SIG-M5 treated with dmso at 0.1 percent for 504 hours (cell line): Measurements from ENCODE around the gene PTPRD.
"Not testable (repeated sequence)": the region's sequence is repeated elsewhere in the genome, so short reads cannot be mapped to it uniquely, and the experiment has no call there.

Experiments used
- DNase-seq: peaks from one replicate; lab custom pipeline; 2025; ENCODE audit not compliant: unreplicated experiment; lab: John Stamatoyannopoulos, UW

The PTPRD gene

GRCh38 chr9:9992936-9993335 lies 619.9 kb downstream of the PTPRD start:
- DNase-seq, result no peak

DNA sequence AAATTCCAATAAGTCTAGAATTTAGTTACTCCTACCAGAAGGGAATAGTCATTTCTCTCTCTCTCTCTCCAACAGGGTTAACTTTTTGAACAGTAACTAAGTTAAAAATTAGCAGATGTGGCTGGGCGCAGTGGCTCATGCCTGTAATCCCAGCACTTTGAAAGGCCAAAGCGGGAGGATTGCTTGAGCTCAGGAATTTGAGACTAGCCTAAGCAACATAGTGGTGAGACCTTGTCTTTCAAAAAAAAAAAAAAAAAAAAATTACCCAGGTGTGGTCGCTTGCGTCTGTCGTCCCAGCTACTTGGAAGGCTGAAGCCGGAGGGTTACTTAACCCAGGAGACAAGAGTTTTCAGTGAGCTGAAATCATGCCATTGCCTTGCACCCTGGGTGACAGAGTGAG lies 639.7 kb downstream of the PTPRD start:
- DNase-seq, result no peak

GRCh38 chr9:9970514-9970913 lies 642.3 kb downstream of the PTPRD start:
- DNase-seq, result no peak

DNA sequence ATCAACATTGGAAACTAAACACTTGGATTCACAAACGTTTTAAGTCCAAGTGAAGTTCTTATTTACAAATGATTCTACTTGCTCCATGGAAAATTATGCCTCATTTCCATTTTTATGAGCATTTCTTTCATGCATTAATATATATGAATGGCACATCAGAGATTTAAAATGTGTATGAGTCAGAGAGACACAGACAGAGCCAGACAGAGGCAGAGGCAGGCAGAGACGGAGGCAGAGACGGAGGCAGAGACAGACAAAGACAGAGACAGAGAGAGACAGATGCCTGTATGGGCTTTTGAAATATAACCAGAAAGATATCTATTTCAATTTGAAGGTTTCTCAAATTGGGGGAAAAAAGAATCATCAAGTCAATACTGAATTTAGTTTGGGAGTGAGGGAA lies 649.0 kb downstream of the PTPRD start:
- DNase-seq, result no peak

DNA sequence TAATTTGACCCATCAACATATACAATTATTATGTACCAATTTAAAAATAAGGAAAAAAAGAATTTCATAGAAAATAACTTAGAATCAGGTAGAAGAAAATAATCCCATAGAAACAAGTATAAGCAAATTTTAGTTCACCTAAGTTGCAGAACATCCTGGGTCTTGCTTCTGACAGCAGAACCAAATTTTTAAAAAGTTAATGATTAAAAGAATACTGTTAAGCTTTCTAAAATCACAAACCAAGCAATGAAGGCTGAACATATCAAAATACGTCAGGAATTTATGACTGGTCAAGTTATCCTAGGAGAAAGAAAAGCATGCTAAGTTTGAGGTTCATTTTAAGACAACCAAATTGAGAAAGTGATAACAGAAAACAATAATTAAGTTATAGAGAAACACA lies 650.9 kb downstream of the PTPRD start:
- no peak for DNase-seq

DNA sequence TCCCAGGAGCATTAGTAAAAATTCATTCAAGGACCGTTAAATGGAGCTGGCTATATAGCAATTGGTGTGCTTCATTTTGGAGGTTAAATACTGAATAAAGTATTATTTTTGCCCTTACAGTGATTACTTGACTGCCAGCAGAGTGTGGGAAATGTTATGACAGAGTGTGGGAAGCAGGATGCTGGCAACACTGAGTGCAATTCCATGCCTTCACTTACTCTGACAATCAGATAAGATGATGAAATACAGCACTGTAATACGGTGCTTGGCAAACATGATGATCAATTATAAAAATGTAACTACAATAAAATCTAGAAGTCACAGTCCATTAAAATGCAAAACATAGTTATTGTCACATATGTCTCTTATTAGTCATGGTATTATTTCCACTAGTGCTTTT lies 651.3 kb downstream of the PTPRD start:
- DNase-seq, result no peak

DNA sequence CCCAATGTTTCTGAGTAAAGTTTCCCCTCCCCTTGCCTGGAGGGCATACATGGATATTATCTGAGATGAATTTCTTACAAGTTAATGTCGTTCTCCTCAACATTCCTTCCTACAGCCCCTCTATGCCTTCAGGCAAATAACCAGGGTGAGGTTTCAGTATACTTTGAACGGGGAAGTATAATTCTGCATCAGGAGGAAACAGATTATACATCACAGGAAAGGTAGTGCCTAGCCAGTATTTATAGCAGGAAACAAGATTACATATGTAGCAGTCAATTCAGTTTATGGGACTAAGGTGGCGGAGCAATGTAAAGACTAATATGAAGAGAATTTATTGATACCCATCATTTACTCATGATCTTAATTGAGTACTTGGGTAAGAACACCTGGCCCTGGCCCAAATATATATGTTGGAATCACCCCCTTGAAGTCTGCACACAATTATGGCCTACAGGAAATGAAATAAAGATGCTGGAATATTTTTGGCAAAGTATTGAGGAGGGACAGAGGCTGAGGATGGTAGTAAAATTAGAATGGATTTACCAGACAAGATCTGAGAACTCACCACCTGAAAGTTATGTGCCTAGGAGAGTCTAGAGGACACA lies 661.1 kb downstream of the PTPRD start:
- no peak for DNase-seq

- DNase-seq, result no peak
Observed at GRCh38 chr9:9950813-9951212, 662.0 kb downstream of the PTPRD start.

GRCh38 chr9:9949978-9950377 lies 662.8 kb downstream of the PTPRD start:
- DNase-seq, result no peak

- DNase-seq, result no peak
Observed at GRCh38 chr9:9949368-9949767, 663.4 kb downstream of the PTPRD start.

DNA sequence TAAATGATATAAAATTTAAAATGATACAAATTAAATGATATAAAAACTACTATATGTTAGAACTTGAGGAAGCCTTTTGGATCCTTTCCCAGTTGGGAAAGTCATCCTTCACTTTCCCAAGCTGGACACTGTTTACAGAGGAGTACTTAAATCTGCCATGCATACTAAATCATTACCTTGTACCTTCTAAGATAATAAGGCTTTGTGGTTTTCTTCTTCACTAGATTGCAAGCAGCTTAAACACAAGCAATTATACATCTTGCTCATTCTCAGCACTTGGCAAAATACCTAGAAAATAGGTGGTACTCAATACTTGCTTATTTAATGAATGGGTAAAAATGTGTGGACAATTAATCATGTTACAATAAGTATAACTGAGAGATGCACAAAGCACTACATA lies 666.8 kb downstream of the PTPRD start:
- no peak for DNase-seq

GRCh38 chr9:9942764-9943424 lies 669.9 kb downstream of the PTPRD start:
- peak; percentile 21 for DNase-seq

DNA sequence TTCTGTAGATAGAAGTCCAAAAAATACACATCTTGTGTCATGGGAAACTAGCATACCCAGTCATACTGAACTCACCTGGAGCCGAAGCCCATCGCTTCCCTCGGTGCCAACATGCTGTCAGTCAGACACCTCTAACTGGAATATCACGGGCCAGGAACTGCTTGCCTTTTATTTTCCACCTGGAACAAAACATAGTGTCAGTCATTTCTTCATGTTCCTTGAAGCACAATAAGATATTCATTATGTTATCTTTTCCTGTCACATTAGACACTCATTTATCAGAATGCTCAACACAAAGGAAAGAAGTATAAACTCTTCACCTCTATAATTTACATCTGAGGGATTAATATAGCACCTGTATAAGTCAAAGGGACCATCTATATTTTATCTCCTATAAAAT lies 674.4 kb downstream of the PTPRD start:
- no peak for DNase-seq

DNA sequence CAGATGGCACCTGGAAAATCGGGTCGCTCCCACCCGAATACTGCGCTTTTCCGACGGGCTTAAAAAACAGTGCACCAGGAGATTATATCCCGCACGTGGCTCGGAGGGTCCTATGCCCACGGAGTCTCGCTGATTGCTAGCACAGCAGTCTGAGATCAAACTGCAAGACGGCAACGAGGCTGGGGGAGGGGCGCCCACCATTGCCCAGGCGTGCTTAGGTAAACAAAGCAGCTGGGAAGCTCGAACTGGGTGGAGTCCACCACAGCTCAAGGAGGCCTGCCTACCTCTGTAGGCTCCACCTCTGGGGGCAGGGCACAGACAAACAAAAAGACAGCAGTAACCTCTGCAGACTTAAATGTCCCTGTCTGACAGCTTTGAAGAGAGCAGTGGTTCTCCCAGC lies 681.3 kb downstream of the PTPRD start:
- DNase-seq, result not testable (repeated sequence)

- no peak for DNase-seq
Observed at GRCh38 chr9:9924376-9924775, 688.4 kb downstream of the PTPRD start.

DNA sequence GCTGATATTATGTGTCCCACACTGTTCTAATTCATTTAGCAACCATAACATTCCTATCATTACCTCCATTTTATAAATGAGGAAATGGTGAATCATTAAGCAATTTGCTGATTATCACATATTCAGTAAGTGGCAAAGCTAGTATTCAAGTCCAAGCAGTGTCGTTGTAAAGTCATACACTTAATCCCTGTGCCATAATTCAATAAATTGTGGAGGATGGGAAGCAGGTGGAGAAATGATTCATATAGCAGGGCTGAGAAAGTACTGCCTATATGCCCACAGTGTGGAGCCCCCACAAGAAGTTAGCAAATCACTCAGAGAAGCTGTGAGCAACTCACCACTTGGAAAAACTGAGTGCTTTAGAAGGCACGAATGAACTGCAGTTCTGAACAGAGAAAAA lies 691.0 kb downstream of the PTPRD start:
- DNase-seq, result no peak

- DNase-seq, result no peak
Observed at GRCh38 chr9:9920425-9921060, 692.3 kb downstream of the PTPRD start.

- DNase-seq, result no peak
Observed at GRCh38 chr9:9919174-9919775, 693.5 kb downstream of the PTPRD start.

DNA sequence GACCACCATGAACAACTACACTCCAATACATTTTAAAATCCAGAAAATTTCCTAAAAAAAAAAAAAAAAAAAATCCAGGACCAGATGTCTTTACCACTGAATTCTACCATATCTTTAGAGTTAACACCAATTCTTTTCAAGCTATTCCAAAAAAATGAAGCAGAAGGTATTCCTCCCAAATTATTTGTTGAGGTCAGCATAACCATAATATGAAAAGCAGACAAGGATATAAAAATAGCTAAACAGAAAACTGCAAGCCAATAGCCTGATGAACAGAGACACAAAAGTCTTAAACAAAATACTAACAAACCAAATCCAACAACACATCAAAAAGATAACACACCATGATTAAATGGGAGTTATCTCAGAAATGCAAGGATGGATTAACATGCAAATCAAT lies 695.4 kb downstream of the PTPRD start:
- no peak for DNase-seq

DNA sequence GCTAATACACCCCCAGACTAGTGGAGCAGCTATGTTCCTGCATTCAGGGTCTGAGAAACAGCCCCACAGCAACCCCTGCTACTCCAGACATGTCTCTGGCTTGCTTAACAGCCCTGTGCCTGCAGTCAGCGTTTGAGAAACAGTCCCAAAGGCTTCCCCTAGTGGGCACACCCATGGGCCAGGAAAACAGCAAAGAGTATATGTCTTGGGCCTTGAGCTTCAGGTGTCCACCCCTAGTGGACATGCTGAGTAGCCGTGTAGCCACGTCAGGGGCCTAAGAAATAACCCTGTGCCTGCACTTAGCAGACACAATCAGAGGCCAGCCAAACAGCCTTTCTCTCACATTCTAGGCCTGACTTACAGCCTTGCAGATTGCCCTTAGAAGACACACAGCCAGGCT lies 698.6 kb downstream of the PTPRD start:
- DNase-seq, result no peak

GRCh38 chr9:9913276-9913832 lies 699.4 kb downstream of the PTPRD start:
- DNase-seq, result no peak

DNA sequence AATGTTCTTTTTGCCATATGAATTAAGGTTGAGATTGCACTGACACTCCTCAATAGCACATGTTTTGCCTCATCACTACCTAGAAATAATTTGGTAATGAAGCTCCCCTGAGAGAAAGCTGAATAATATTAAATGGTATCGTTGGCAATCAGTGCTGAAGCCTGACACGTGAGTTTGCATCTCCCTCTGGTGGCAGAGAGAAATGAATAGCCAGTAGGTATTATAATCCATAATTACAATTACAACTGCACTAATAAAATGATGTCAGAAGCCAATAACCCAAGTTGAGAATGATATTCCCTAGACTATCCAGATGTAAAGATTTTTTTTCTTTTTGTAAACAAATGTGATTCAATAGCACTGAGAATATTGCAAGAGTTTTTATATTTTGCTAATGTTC lies 700.3 kb downstream of the PTPRD start:
- DNase-seq, result no peak
